Choroid plexus epithelial cell (primary cell): Measurements from ENCODE around the gene MTRR.

Source experiments
- DNase-seq: peaks from one replicate; pipeline ENCODE4 v3.0.0-alpha.2; 2010; ENCODE audit warnings: low read depth
- H3K4me3 ChIP-seq: 2 replicates; pipeline ENCODE4 v1.5.1; 2011; ENCODE audit warnings: low read depth, mild to moderate bottlenecking, control low read depth, low read length, moderate library complexity
- CTCF ChIP-seq: conservative IDR thresholded peaks from 2 replicates; pipeline ENCODE4 v1.5.1; 2011; ENCODE audit warnings: low read depth, mild to moderate bottlenecking, control low read depth, inconsistent platforms, low read length, moderate library complexity

Gene MTRR

GRCh38 chr5:7869474-7870136 is 657 bp downstream of the MTRR start:
- DNase-seq = no peak
- no peak for TF ChIP-seq CTCF
- H3K4me3 ChIP-seq = peak overlapping the region; percentile 94

GRCh38 chr5:7871653-7872052 is 2.7 kb downstream of the MTRR start:
- H3K4me3 ChIP-seq = no peak overlapping the region
- TF ChIP-seq CTCF = no peak
- DNase-seq = no peak

- no peak for TF ChIP-seq CTCF
- no peak for DNase-seq
- H3K4me3 ChIP-seq = no peak overlapping the region
Observed at GRCh38 chr5:7872517-7873130, 3.7 kb downstream of the MTRR start.

- no peak for TF ChIP-seq CTCF
- no peak for DNase-seq
- H3K4me3 ChIP-seq = no peak overlapping the region
Observed at GRCh38 chr5:7873216-7873615, 4.3 kb downstream of the MTRR start.

- DNase-seq = no peak
- TF ChIP-seq CTCF = no peak
- no peak overlapping the region for H3K4me3 ChIP-seq
Observed at GRCh38 chr5:7874639-7875038, 5.7 kb downstream of the MTRR start.

GRCh38 chr5:7875151-7875550 is 6.2 kb downstream of the MTRR start:
- no peak overlapping the region for H3K4me3 ChIP-seq
- DNase-seq = no peak

More at GRCh38 chr5:7875151-7875550, 6.2 kb downstream of the MTRR start:
- no peak for TF ChIP-seq CTCF
